HepG2 (cell line): ENCODE measurements around the gene C1D. TPM values are rescaled to one million over a fixed set of nuclear protein-coding genes. Genes with fewer than 3 reads are reported as not detected.

Experiments
- AHR ChIP-seq: IDR thresholded peaks from 2 replicates; pipeline ENCODE4 v1.6.1; 2018; ENCODE audit warnings: missing genetic modification reagents, missing compliant biosample characterization
- GTF3A ChIP-seq: sonication (generic); formaldehyde crosslinking; conservative IDR thresholded peaks from 2 replicates; pipeline ENCODE4 v1.4.0; 2020; ENCODE audit warnings: mild to moderate bottlenecking, missing genetic modification reagents
- KDM2A ChIP-seq: sonication (generic); formaldehyde crosslinking; IDR thresholded peaks from 2 replicates; pipeline ENCODE4 v1.4.0; 2020; ENCODE audit warnings: low read depth, missing genetic modification reagents, borderline replicate concordance
- MAFK ChIP-seq, 2 experiments: IDR thresholded peaks in 1 of 2; conservative IDR thresholded peaks in 1 of 2; 2 replicates each; pipeline ENCODE4 v1.6.1; 2011; ENCODE audit warnings: improper control_type of control experiment in 2 of 2, low read length in 2 of 2
- MED13 ChIP-seq: sonication (generic); formaldehyde crosslinking; IDR thresholded peaks from 2 replicates; pipeline ENCODE4 v1.5.0; 2020; ENCODE audit warnings: missing genetic modification reagents
- NFKB2 ChIP-seq: sonication (generic); formaldehyde crosslinking; IDR thresholded peaks from 2 replicates; pipeline ENCODE4 v1.4.0; 2020; ENCODE audit warnings: missing genetic modification reagents, borderline replicate concordance
- PTBP1 ChIP-seq: fragments of 200-400 bp; formaldehyde crosslinking; IDR thresholded peaks from 2 replicates; pipeline ENCODE4 v1.6.1; 2018; ENCODE audit warnings: low read length, low read depth; ENCODE audit not compliant: poor library complexity, severe bottlenecking
- SIN3A ChIP-seq: IDR thresholded peaks from 2 replicates; pipeline ENCODE4 v1.6.1; 2011; ENCODE audit warnings: low read depth, mild to moderate bottlenecking, control low read depth, low read length, borderline replicate concordance
- ZBTB7B ChIP-seq: sonication (generic); formaldehyde crosslinking; IDR thresholded peaks from 2 replicates; pipeline ENCODE4 v1.4.0; 2020; ENCODE audit warnings: missing genetic modification reagents
- ZFY ChIP-seq: sonication (generic); formaldehyde crosslinking; IDR thresholded peaks from 2 replicates; pipeline ENCODE4 v1.4.0; 2020; ENCODE audit warnings: missing genetic modification reagents
- ZKSCAN5 ChIP-seq: sonication (generic); formaldehyde crosslinking; IDR thresholded peaks from 2 replicates; pipeline ENCODE4 v1.5.1; 2020; ENCODE audit warnings: mild to moderate bottlenecking, missing genetic modification reagents
- ZNF431 ChIP-seq: sonication (generic); formaldehyde crosslinking; IDR thresholded peaks from 2 replicates; pipeline ENCODE4 v1.9.0; 2022; ENCODE audit warnings: missing genetic modification reagents, low read depth, mild to moderate bottlenecking, borderline replicate concordance
- ZNF747 ChIP-seq: sonication (generic); formaldehyde crosslinking; IDR thresholded peaks from 2 replicates; pipeline ENCODE4 v1.8.1; 2023; ENCODE audit warnings: missing genetic modification reagents, mild to moderate bottlenecking, borderline replicate concordance
- ZNF878 ChIP-seq: sonication (generic); formaldehyde crosslinking; IDR thresholded peaks from 2 replicates; pipeline ENCODE4 v1.8.1; 2023; ENCODE audit warnings: mild to moderate bottlenecking, missing genetic modification reagents, moderate library complexity
- ZSCAN20 ChIP-seq: sonication (generic); formaldehyde crosslinking; IDR thresholded peaks from 2 replicates; pipeline ENCODE4 v1.4.0; 2020; ENCODE audit warnings: missing genetic modification reagents, mild to moderate bottlenecking, borderline replicate concordance
- polyA plus RNA-seq, 8 experiments: library from polyadenylated mRNA; depleted of rRNA in 3 of 8; stranded (reverse) in 7 of 8; unstranded in 1 of 8; fragments of >200 nt; fragmentation: Illumina TruSeq in 4 of 8; extraction: Trizol in 4 of 8; gene quantifications; 2 replicates each; pipeline versions ENCODE4 v1.2.1 to v1.2.3, GENCODE V29; 2011 to 2016; ENCODE audit warnings: low read depth in 4 of 8, missing spikeins in 1 of 8, mixed read lengths in 1 of 8; ENCODE audit not compliant: insufficient read depth in 1 of 8
- total RNA-seq, 5 experiments: library from RNA; depleted of rRNA; stranded (reverse); fragments of >200 nt; fragmentation: Illumina TruSeq; extraction: Trizol; gene quantifications; 2 replicates each; pipeline ENCODE4 v1.2.3, GENCODE V29; 2016; ENCODE audit warnings: low read depth in 1 of 5
- TF ChIP-seq, protein P1 (sequence below): sonication (generic); formaldehyde crosslinking; IDR thresholded peaks from 2 replicates; pipeline ENCODE4 v1.8.1; 2022; ENCODE audit warnings: low read depth, mild to moderate bottlenecking, missing genetic modification reagents
- TF ChIP-seq, protein P2 (sequence below): sonication (generic); formaldehyde crosslinking; IDR thresholded peaks from 2 replicates; pipeline ENCODE4 v1.4.0; 2020; ENCODE audit warnings: low read depth, mild to moderate bottlenecking, missing genetic modification reagents
- TF ChIP-seq, protein P3 (sequence below): IDR thresholded peaks from 2 replicates; pipeline ENCODE4 v1.6.1; 2016; ENCODE audit warnings: low read depth, control low read depth
- TF ChIP-seq, protein P4 (sequence below): sonication (generic); formaldehyde crosslinking; IDR thresholded peaks from 2 replicates; pipeline ENCODE4 v1.5.0; 2020; ENCODE audit warnings: mild to moderate bottlenecking, missing genetic modification reagents
- TF ChIP-seq, protein P5 (sequence below): fragments of 450-650 bp; IDR thresholded peaks from 2 replicates; pipeline ENCODE4 v1.6.1; 2017

Gene C1D
- total and polyA plus RNA-seq, 2 of the 13 experiments (the other 11 are each of a cell fraction or from before 2014, with no cell fraction given) = 38.1 to 43.5 TPM

DNA sequence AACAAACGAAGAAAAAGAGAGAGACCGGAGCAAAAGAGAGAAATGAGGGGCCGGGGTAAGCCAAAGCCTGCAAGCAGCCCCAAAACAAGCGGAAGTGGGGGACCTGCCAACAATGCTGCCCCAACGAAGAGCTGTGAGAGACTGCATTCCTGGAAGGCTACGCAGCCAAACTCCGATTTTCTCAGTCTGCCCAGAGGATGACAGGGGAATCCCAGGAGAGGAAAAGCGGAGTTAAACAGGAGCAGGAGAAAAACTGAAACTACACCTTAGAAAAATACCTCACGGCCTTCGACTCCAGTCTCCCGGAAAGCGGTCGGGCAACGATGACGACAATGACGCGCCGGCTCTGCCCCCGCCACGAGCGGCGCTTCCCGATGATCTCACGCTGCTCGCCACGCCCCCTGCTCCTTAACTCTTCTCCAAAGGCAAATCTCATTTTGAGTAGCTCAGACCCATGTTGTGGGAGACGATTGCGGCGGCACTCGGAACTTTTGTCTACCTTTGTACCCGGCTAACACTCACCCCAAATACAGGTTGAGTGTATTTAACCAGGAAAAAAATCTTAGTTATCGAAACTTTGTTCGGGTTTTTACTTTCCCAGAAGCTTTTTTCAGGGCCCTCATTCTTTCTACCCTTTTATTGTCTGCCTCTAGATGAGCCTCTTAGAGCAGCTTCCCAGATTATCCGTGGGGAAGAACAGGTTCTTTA lies at the start of gene C1D (continued):
- TF ChIP-seq, protein P1, sequence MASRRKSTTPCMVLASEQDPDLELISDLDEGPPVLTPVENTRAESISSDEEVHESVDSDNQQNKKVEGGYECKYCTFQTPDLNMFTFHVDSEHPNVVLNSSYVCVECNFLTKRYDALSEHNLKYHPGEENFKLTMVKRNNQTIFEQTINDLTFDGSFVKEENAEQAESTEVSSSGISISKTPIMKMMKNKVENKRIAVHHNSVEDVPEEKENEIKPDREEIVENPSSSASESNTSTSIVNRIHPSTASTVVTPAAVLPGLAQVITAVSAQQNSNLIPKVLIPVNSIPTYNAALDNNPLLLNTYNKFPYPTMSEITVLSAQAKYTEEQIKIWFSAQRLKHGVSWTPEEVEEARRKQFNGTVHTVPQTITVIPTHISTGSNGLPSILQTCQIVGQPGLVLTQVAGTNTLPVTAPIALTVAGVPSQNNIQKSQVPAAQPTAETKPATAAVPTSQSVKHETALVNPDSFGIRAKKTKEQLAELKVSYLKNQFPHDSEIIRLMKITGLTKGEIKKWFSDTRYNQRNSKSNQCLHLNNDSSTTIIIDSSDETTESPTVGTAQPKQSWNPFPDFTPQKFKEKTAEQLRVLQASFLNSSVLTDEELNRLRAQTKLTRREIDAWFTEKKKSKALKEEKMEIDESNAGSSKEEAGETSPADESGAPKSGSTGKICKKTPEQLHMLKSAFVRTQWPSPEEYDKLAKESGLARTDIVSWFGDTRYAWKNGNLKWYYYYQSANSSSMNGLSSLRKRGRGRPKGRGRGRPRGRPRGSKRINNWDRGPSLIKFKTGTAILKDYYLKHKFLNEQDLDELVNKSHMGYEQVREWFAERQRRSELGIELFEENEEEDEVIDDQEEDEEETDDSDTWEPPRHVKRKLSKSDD = peak; percentile 79; the same call in 1 of the 2 replicates
- 0 out of 2 replicates have a peak, but pooled peaks have one; percentile 65 for TF ChIP-seq ZNF878
- 0 out of 2 replicates have a peak, but pooled peaks have one; percentile 12 for TF ChIP-seq MED13 (CRISPR knock-in tag)
- TF ChIP-seq, protein P2, sequence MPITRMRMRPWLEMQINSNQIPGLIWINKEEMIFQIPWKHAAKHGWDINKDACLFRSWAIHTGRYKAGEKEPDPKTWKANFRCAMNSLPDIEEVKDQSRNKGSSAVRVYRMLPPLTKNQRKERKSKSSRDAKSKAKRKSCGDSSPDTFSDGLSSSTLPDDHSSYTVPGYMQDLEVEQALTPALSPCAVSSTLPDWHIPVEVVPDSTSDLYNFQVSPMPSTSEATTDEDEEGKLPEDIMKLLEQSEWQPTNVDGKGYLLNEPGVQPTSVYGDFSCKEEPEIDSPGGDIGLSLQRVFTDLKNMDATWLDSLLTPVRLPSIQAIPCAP = no peak
- TF ChIP-seq KDM2A (CRISPR knock-in tag) = peak; percentile 95
- TF ChIP-seq, protein P3, sequence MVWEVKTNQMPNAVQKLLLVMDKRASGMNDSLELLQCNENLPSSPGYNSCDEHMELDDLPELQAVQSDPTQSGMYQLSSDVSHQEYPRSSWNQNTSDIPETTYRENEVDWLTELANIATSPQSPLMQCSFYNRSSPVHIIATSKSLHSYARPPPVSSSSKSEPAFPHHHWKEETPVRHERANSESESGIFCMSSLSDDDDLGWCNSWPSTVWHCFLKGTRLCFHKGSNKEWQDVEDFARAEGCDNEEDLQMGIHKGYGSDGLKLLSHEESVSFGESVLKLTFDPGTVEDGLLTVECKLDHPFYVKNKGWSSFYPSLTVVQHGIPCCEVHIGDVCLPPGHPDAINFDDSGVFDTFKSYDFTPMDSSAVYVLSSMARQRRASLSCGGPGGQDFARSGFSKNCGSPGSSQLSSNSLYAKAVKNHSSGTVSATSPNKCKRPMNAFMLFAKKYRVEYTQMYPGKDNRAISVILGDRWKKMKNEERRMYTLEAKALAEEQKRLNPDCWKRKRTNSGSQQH = peak; percentile 49; the same call in 1 of the 2 replicates
- TF ChIP-seq ZKSCAN5 = no peak
- TF ChIP-seq MAFK (conservative IDR thresholded peaks at IDR 0.05 in 1 of 2, IDR thresholded peaks at IDR 0.05 in 1 of 2; ENCODE audit: low read length in 2 of 2) = no peak
- TF ChIP-seq ZNF747 (CRISPR knock-in tag) = peak; percentile 91; the same call in 1 of the 2 replicates
- TF ChIP-seq ZNF431 (CRISPR knock-in tag) = peak; percentile 77
- TF ChIP-seq, protein P4, sequence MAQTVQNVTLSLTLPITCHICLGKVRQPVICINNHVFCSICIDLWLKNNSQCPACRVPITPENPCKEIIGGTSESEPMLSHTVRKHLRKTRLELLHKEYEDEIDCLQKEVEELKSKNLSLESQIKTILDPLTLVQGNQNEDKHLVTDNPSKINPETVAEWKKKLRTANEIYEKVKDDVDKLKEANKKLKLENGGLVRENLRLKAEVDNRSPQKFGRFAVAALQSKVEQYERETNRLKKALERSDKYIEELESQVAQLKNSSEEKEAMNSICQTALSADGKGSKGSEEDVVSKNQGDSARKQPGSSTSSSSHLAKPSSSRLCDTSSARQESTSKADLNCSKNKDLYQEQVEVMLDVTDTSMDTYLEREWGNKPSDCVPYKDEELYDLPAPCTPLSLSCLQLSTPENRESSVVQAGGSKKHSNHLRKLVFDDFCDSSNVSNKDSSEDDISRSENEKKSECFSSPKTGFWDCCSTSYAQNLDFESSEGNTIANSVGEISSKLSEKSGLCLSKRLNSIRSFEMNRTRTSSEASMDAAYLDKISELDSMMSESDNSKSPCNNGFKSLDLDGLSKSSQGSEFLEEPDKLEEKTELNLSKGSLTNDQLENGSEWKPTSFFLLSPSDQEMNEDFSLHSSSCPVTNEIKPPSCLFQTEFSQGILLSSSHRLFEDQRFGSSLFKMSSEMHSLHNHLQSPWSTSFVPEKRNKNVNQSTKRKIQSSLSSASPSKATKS (CRISPR knock-in tag) = 0 out of 2 replicates have a peak, but pooled peaks have one; percentile 12
- 0 out of 2 replicates have a peak, but pooled peaks have one; percentile 76 for TF ChIP-seq NFKB2 (CRISPR knock-in tag)
- TF ChIP-seq ZFY (CRISPR knock-in tag) = peak; percentile 95
- peak; percentile 73; the same call in 1 of the 2 replicates for TF ChIP-seq SIN3A
- TF ChIP-seq ZSCAN20 = peak; percentile 34; the same call in 1 of the 2 replicates
- peak; percentile 65 for TF ChIP-seq PTBP1
- peak; percentile 58; the same call in 1 of the 2 replicates for TF ChIP-seq ZBTB7B (CRISPR knock-in tag)
- TF ChIP-seq, protein P5, sequence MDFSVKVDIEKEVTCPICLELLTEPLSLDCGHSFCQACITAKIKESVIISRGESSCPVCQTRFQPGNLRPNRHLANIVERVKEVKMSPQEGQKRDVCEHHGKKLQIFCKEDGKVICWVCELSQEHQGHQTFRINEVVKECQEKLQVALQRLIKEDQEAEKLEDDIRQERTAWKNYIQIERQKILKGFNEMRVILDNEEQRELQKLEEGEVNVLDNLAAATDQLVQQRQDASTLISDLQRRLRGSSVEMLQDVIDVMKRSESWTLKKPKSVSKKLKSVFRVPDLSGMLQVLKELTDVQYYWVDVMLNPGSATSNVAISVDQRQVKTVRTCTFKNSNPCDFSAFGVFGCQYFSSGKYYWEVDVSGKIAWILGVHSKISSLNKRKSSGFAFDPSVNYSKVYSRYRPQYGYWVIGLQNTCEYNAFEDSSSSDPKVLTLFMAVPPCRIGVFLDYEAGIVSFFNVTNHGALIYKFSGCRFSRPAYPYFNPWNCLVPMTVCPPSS = no peak
- no peak for TF ChIP-seq GTF3A (CRISPR knock-in tag)
- no peak; the same call in 1 of the 2 replicates for TF ChIP-seq AHR (CRISPR knock-in tag)
